ENCODE results near the gene CDC37L1.
"Not testable (repeated sequence)": the region's sequence is repeated elsewhere in the genome, so short reads cannot be mapped to it uniquely, and the experiment has no call there.

The CDC37L1 gene

DNA sequence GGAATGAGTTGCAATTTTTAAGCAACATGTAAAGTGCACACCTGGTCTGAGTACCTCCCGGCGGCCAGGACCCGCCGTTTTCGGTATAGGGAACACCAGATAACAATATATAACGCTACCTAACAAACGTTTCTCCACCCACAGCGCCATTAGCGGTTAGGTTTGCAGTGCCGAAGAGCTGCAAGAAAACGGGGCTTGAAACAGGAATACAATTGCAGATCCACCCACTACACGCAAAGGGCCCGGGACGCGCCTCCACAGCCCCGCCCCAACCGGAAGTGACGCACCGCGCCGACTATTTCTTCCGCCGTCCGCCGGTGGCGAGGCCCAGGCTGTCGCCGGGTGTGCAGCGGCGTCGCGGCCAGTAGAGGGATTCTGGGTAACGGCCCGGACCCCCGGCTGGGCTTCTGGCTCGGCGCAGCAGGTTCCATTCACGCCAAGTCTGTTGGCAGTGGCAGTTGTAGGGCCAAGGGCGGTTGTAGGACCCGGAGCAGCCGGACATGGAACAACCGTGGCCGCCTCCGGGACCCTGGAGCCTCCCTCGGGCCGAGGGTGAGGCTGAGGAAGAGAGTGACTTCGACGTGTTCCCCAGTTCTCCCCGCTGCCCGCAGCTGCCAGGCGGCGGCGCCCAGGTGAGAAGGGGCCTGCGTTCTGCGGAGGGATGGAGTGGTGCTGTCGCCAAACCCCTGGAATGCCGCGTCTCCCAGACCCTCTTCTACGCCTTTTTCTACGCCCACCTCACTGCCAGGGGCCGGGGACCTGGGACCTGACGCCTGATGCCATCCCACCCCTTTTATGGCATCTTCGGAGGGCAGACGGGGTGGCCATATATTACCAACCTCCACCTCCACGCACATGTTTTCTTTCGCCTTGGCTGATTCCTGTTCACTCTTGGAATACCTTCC, at the start of gene CDC37L1:
Gene CDC37L1, plus strand, starts transcription at position 302 of the 905 bp plus-strand sequence. Its CDS starts 199 bp downstream, at position 501.
- peak; percentile 98 to 99 for DNase-seq (ENCODE audit: low read depth in 2 of 2)

DNA sequence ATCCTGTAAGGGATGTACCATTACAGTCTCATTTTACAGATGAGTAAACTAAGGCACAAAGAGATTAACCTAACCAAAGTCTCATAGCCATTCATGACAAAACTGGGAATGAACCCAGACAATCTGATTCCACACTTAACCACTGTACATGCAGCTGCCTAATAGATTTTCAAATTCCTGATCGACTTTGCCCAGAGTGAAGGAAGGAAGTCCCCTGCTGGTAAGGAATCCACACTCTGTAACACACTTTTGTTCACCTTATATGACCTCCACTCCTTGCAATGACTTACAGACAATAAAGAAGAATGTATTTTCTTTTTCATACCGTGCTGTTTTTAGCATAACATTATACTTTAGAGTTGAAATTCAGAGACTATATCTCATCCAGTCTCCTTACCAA, 48.5 kb upstream of the CDC37L1 start:
- no peak for DNase-seq (ENCODE audit: low read depth in 2 of 2)

DNA sequence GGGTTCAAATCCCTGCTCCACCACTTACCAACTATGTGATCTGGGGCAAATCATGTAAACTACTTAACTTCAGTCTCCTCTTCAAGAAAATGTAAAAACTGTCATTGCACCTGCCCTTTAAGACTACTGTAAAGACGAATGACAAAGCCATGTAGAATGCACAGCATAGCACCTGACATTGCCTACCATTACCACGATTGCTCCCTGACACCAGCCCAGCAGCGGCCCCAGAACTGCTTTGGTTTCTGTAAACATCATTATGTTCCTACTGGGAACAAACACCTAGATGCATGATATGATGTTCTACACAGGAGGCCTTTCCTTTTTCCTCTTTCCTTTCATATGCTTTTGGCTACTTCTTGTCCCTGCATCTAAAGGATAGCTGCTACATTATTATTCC, 40.4 kb upstream of the CDC37L1 start:
- DNase-seq (ENCODE audit: low read depth in 2 of 2): no peak

DNA sequence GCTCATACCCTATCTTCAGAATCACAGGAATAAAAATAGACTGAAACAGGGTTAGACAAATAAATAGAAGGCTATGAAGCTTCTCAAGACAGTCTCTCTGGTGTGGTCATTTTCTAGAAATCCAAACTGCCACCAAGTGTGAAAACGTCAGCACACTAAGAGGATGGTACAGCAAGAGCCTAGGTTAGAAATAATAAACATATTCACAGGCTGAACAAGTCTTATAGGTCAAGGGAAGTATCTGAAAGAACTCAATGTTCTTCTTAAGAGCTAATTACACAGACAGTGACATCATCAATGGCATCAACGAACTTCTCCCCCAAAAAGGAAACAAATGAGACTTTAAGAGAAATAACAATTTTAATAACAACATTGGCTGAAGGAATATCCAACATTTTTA, 39.9 kb upstream of the CDC37L1 start:
- no peak for DNase-seq (ENCODE audit: low read depth in 2 of 2)

DNA sequence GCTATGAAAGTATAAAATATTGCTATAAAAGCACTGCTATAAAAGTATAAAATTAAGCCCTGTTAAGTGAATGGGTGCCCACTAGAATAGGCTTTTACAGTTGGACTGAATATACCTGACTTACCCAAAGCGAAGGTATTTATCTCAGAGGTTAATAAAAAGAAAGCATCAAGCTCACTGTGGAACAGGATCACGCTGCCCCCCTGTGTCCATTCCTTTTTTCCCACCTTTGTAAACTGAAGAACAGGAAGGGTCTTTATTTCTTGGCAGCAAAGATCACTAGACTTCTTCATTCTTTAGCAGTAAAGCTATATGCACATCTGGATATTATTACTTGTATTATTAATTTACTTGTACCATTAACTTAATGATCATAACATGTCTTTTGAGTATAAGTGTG, 39.3 kb upstream of the CDC37L1 start:
- DNase-seq (ENCODE audit: low read depth in 2 of 2): no peak

DNA sequence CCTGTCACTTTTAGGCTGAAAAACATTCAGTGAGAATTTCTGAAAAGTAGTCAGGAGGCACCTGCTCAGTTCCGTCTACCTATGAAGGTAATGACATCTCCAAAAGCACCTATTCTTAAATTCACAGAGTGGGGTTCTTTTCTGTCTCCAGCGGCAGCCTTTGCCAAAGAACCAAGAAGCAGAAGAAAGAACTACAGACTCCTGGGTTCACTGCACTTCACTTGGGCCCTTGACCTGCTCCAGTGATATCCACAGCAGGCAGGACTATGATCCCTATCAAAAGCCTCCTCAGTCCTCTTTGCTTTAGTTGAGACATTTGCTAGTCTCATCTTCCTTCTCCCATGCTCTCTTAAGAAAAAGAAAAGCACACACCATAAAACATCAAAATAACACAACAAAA, 37.0 kb upstream of the CDC37L1 start:
- no peak for DNase-seq (ENCODE audit: low read depth in 2 of 2)

DNA sequence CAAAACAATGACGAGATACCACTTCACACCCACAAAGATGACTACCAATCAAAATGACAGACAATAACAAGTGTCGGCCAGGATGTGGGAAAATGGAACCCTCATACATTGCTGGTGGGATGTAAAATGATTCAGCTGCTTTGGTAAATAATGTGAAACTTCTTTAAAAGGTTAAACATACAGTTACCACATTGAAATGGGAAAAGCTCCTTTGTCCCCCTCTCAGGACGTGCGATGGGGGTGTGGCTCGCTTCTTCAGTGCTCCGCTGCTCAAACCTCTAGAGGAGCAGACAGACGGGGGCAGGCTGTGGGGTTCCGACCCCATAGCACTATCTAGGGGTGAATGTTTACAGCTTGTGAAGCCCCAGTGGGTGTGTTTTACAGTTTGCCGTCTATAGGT, 25.3 kb upstream of the CDC37L1 start:
- no peak for DNase-seq (ENCODE audit: low read depth in 2 of 2)

DNA sequence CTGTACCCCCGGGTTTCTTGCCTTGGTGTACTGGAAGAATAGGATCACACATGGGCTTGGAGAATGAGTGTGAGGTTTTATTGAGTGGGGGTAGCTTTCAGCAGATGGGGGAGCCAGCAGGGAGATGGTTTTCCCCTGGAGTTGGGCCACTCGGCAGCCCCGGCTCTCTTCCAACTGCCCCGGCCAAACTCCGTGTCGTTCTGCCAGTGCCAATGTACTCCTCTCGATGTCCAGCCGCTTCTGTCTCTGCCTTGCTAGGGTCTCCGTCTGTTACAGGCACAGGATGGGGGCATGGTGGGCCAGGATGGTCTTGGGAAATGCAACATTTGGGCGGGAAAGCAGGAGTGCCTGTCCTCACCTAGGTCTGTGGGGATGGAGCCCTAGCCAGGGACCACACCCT, 24.8 kb upstream of the CDC37L1 start:
- DNase-seq (ENCODE audit: low read depth in 2 of 2): no peak

DNA sequence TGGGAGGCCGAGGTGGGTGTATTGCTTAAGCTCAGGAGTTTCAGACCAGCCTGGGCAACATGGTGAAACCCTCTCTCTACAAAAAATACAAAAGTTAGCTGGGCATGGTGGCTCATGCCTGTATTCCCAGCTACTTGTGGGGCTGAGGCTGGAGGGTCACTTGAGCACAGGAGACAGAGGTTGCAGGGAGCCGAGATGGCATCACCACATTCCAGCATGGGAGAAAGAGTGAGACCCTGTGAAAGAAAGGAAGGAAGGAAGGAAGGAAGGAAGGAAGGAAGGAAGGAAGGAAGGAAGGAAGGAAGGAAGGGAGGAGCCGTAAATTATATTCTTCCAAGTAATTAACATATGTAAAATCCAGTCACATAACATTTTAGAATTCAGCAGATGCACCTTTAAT, 23.2 kb upstream of the CDC37L1 start:
- not testable (repeated sequence) for DNase-seq (ENCODE audit: low read depth in 2 of 2)

DNA sequence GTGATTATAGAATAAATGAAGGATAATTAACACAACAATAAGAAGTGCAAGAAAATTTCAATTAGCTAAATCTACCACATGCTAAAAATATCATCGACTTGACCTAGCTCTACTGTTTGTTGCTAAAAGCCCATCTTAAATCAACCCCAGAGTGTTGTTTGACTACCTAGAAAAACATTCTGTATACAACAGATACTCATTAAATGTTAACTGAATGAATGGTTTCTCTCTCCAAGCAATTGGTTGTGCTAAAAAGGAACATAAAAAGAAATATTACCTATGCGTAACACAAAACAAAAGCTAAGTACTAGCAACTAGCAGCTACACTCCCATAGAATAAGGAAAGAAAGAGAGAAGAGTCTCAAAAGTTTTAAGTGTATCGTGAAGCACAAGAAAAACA, 22.7 kb upstream of the CDC37L1 start:
- no peak for DNase-seq (ENCODE audit: low read depth in 2 of 2)

DNA sequence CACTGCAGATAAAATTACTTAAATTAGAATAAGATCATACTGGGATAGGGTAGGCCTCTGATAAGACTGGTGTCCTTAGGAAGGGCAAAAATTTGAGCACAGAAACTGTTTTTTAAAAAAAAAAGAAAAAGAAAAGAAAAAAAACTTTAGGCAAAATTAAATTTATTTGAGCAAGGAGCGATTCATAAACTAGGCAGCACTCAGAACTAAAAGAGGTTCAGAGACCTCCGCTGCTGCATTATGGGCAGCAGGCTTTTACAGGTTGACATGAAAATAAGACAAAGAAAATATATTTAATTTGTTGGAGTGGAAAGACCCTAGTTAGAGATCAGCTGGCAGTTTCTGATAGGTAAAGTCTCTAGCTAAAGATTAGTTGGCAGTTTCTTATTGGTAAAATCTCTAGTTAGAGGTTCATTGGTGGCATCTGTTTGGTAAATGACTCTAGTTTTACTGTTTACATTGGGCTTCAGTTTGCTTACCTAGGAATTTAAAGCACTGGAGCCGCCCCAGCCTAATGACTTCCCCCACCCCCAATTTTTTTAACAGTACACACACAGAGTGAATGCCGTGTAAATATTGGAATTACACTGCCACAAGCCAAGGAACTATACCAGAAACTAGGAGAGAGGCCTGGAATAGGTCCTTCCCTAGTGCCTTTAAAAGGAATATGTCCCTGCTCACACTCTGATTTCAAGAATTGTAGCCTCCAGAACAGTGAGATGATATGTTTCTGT, 21.8 kb upstream of the CDC37L1 start:
- no peak for DNase-seq (ENCODE audit: low read depth in 2 of 2)

DNA sequence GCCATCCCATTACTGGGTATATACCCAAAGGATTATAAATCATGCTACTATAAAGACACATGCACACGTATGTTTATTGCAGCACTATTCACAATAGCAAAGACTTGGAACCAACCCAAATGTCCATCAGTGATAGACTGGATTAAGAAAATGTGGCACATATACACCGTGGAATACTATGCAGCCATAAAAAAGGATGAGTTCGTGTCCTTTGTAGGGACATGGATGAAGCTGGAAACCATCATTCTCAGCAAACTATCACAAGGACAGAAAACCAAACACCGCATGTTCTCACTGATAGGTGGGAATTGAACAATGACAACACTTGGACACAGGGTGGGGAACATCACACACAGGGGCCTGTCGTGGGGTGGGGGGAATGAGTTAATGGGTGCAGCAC, 18.7 kb upstream of the CDC37L1 start:
- not testable (repeated sequence) for DNase-seq (ENCODE audit: low read depth in 2 of 2)

DNA sequence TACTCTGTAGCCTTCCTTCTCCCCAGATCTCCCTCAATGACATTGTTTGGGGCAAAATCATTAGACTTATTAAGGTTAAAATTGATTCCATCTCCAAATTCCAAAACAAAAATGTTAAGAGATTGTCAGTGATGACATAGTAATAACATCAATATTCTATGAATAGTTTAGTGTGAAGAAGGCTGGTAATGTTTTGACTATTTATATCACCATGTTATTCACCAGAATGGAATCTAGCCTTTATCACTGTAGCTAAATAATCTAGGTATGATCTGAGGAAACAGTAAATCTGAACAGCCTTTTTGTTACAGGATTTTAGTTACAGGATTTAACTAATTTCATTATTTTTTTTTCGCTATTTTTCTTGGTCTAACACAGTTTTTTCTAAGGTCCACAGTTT, 18.2 kb upstream of the CDC37L1 start:
- DNase-seq (ENCODE audit: low read depth in 2 of 2): no peak

DNA sequence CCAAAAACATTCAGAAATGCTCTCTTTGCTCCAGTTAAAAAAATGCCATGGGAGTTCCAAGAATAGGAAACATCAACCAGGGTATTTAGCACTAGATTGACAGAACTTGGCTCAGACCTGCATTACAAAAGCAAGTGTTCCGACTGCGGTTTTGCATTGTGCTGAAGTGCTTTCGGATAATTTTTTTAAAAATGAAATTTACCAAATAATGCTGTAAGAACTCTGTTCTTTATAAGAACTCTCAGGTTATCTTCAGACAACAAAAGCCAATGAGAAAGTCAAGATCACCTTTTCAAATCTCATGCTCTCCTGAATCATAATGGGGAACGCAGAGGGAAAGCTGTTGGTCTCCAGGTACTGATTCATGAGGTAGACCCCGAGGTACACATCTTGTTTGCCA, 17.8 kb upstream of the CDC37L1 start:
- DNase-seq (ENCODE audit: low read depth in 2 of 2): no peak

DNA sequence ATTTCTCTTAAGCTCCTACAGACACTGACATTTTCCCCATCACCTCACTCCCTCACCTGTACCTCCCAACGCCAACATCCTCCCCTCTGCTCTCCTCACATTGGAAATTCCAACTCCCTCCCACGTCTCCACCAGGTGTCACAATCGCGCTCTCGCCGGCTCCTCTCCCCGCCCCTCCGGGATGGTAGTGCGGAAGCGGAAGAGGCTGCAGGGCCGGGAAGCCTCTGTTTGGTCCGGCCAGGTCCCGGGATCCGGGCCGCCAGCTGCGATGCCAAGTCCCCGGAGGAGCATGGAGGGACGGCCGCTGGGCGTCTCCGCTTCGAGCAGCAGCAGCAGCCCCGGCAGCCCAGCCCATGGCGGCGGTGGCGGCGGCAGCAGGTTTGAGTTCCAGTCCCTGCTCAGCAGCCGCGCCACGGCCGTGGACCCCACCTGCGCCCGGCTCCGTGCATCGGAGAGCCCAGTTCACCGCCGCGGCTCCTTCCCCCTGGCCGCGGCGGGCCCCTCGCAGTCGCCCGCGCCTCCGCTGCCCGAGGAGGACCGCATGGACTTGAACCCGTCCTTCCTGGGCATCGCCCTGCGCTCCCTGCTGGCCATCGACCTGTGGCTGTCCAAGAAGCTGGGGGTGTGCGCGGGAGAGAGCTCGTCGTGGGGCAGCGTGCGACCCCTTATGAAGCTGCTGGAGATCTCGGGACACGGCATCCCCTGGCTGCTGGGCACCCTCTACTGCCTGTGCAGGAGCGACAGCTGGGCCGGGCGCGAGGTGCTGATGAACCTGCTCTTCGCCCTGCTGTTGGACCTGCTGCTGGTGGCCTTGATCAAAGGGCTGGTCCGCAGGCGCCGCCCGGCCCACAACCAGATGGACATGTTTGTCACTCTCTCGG, 17.0 kb upstream of the CDC37L1 start, which contains the start of gene PLPP6:
Gene PLPP6, plus strand, starts transcription at position 187 of the 881 bp plus-strand sequence. Its CDS starts 82 bp downstream, at position 269.
- peak; percentile 41 to 56 for DNase-seq (ENCODE audit: low read depth in 2 of 2)

DNA sequence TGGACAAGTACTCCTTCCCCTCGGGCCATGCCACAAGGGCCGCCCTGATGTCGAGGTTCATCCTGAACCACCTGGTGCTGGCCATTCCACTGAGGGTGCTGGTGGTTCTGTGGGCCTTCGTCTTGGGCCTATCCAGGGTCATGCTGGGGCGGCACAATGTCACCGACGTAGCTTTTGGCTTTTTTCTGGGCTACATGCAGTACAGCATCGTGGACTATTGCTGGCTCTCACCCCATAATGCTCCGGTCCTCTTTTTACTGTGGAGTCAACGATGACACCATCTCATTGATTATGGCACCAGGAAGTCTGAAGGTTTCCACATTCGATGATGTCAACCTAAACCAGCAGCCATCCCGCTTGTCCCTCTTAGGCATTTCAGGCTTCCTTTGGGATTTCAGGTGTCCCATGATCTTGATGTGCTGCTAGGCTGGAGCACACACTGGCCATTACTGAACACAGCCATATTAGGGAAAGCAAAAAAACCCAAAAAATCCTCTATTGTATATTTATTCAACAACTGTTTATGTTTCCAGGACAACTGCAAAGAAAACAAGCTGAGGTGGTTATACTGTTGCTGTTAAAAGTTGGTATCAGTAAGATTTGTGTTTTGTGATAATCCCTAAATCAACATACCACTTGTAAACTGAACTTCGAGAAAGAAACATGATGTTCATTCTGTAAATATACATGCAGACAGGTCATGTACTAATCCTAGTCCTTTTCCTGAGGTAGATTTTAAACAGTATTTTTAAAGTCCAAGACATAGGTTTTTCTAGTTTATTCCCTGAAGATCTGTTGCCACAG, 16.2 kb upstream of the CDC37L1 start:
- DNase-seq (ENCODE audit: low read depth in 2 of 2): no peak

DNA sequence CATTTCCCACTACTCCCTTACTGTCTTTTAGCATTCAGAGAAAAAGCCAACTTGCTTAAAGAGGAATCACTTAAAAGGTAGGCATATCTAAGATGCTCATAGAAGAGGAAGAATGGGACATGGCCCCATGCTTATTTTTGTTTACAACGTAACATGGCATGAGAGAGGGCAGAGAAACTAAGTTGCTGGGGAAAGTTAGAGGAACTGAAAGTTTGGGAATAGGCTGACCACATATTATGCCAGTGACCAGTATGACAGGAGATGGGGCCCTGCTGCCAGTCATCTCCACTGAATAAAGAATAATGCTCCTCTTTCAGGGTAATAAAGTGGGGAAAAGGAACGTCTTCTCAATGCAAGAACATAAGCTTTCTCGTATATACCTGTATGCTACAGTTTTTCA, 15.4 kb upstream of the CDC37L1 start:
- DNase-seq (ENCODE audit: low read depth in 2 of 2): no peak

DNA sequence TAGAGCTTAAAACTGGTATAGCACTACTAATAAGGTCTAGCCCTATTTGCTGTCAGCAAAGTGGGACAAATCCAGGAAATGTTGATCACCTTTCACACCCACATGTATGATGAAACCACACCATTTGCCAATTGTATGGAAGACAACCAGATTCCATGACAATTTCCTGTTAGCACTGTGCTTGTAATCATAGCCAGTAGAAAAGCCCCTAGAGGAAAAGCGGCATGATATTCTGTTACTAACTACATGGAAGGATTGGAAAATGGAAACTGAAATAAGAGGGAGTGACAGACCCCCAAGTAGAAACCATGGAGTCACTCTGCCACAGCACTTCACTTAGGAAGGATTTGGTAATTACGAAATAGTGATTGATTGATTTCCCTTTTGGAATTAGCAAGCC, 14.0 kb upstream of the CDC37L1 start:
- no peak for DNase-seq (ENCODE audit: low read depth in 2 of 2)

DNA sequence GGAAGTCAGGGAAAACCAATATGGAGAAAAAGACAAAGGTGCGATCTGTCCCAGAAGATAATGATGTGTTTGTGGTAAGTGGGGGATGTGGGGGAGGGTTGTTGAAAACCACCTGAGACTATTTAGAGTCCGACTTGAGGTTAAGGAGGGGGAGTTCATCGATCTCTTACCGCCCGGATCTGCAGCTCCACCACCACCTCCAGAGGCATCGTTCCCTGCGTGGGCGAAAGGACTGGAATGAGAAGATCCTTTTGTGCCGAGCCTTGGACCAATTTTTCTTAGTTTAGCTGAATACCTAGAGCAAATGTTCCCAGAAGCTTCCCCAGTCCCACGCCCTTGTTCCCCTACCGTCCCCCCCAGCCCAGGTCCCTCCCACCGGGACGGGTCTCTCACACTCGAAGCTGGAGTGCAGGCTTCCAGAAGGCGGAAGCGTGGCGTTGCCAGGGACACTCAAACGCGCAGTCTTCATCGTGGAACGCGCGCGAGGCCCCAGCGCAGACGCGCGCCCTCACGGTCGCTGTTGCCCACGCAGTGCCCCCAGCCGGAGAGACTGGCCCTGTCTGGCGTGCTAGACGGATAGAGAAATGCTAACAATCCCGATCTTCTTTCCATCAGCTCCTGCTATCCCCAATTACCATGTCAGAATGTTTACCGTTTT, 13.2 kb upstream of the CDC37L1 start, which contains the start of gene SPATA6L:
Gene SPATA6L, minus strand, starts transcription at position 439 of the 658 bp plus-strand sequence. Its CDS starts 230 bp downstream, at position 209.
- DNase-seq (ENCODE audit: low read depth in 2 of 2): no peak

DNA sequence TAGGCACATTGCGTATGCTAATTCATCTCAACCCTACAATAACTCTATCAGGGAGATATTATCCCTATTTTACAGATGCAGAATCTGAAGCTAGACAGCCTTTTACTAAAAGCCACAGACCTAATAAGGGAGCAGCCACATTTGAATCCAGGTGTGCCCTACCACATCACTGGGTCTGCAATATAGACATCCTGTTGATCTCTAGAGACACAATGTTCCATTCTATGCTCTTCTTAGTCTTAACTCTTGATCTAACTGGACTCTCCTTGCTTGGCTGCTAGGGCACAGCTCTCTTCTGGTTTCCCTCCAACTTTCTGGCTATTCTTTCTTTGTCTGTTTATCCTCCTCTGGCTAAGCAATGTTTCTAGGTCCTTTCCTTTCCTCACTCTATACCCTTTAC, 11.7 kb upstream of the CDC37L1 start:
- no peak for DNase-seq (ENCODE audit: low read depth in 2 of 2)

All from stimulated activated CD8-positive, alpha-beta memory T cell treated with anti-CD3 and anti-CD28 coated beads, Interleukin-2, amount 100 ng/mL, for 1 hour (primary cell).